Measurements from ENCODE around the gene EMC7. TPM values are rescaled to one million over a fixed set of nuclear protein-coding genes. Genes with fewer than 3 reads are reported as not detected.

The EMC7 gene
- total RNA-seq, 1 experiment from 2014 or later, result 55.6 TPM

DNA sequence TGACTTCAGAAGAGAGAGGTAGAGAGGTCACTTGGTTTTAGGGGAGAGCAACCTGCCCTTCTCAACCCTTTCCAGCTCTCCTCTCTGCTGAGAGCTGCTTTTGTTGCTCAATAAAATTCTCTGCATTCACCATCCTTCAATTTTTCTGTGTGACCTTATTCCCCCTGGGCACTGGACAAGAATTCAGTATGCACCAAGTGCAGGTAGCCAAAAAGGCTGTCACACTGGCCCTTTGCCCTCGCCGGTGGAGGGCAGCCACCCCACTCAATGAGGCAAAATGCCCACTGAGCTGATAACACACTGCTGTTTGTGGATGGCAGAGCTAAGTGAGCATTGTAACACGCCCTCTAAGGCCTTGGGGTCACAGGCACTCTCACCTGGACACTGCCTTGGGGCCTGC, 13.1 kb upstream of the EMC7 start:
- H4K8ac ChIP-seq (replicated peaks; ENCODE audit: insufficient read length, low read depth, low read length), result no peak overlapping the region
- no peaks in the 10 kb centered on the region for H3K4me1 ChIP-seq (ENCODE audit: insufficient read depth, low read length)
- no peak overlapping the region for H4K5ac ChIP-seq (ENCODE audit: insufficient read length, low read depth, low read length)
- WGBS (ENCODE audit: extremely low coverage, insufficient read length, low lambda C conversion rate), result no CpG with 5 or more reads among the region's 3 CpGs
- no peak for DNase-seq
- H3K36me3 Mint-ChIP-seq (ENCODE audit: insufficient read depth in 1 of 3, low read depth in 3 of 3), result no peaks in the 10 kb centered on the region
- no peak overlapping the region for H3K14ac ChIP-seq (ENCODE audit: insufficient read depth, low read length)
- no peaks in the 10 kb centered on the region for H3K27me3 ChIP-seq (ENCODE audit: insufficient read depth, low read length)
- no peaks in the 10 kb centered on the region for H3K9me3 Mint-ChIP-seq
- H2AFZ ChIP-seq (ENCODE audit: low read length), result no peak overlapping the region
- no peak overlapping the region for H3K56ac ChIP-seq (ENCODE audit: insufficient read length, low read depth, low read length)
- no peak overlapping the region for H3K4me3 Mint-ChIP-seq
- no peak overlapping the region for H3K27ac ChIP-seq (ENCODE audit: insufficient read length, low read depth, low read length)
- no peaks in the 10 kb centered on the region for H3K9me3 ChIP-seq (ENCODE audit: control insufficient read depth, low read depth, low read length)
- H3K4me1 Mint-ChIP-seq, result peaks cover 5 to 7% of the 10 kb centered on the region in 2 experiments
- H3K27ac Mint-ChIP-seq, result no peak overlapping the region
- no peaks in the 10 kb centered on the region for H3K79me1 ChIP-seq (ENCODE audit: insufficient read depth, low read depth, low read length, poor library complexity, severe bottlenecking)
- H3K23ac ChIP-seq (ENCODE audit: insufficient read length, low read depth, low read length), result no peak overlapping the region
- no peak overlapping the region for H2AK5ac ChIP-seq (ENCODE audit: insufficient read length, low read length)
- no peak overlapping the region for H3K4me2 ChIP-seq (ENCODE audit: insufficient read depth, insufficient read length, low read length)
- TF ChIP-seq, protein P1, sequence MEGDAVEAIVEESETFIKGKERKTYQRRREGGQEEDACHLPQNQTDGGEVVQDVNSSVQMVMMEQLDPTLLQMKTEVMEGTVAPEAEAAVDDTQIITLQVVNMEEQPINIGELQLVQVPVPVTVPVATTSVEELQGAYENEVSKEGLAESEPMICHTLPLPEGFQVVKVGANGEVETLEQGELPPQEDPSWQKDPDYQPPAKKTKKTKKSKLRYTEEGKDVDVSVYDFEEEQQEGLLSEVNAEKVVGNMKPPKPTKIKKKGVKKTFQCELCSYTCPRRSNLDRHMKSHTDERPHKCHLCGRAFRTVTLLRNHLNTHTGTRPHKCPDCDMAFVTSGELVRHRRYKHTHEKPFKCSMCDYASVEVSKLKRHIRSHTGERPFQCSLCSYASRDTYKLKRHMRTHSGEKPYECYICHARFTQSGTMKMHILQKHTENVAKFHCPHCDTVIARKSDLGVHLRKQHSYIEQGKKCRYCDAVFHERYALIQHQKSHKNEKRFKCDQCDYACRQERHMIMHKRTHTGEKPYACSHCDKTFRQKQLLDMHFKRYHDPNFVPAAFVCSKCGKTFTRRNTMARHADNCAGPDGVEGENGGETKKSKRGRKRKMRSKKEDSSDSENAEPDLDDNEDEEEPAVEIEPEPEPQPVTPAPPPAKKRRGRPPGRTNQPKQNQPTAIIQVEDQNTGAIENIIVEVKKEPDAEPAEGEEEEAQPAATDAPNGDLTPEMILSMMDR (conservative IDR thresholded peaks at IDR 0.05), result no peak
- no peak overlapping the region for H3K9ac ChIP-seq (ENCODE audit: extremely low read depth, insufficient read length, low read length)
- no peak overlapping the region for H2BK15ac ChIP-seq (ENCODE audit: low read depth, low read length)
- H3K4ac ChIP-seq (ENCODE audit: low read depth, low read length), result no peak overlapping the region
- no peaks in the 10 kb centered on the region for H3K23me2 ChIP-seq (ENCODE audit: insufficient read length, low read depth, low read length, poor library complexity, severe bottlenecking)
- no peak overlapping the region for H2BK120ac ChIP-seq (ENCODE audit: low read depth, low read length, poor library complexity, severe bottlenecking)
- H3K79me2 ChIP-seq (ENCODE audit: insufficient read depth, low read length), result no peaks in the 10 kb centered on the region
- no peak overlapping the region for H4K91ac ChIP-seq (ENCODE audit: insufficient read length, low read depth, low read length)
- H2BK12ac ChIP-seq (ENCODE audit: insufficient read length, low read depth, low read length), result no peak overlapping the region
- H2BK5ac ChIP-seq (ENCODE audit: insufficient read length, low read length), result no peak overlapping the region
- no peaks in the 10 kb centered on the region for H4K20me1 ChIP-seq (ENCODE audit: control insufficient read depth, insufficient read depth, insufficient read length)
- no peaks in the 10 kb centered on the region; the same call in none of the 2 replicates for H3K27me3 Mint-ChIP-seq (ENCODE audit: low read depth)
- H2BK20ac ChIP-seq (ENCODE audit: low read depth, low read length, poor library complexity, severe bottlenecking), result no peak overlapping the region
- no peak overlapping the region for H3T11ph ChIP-seq (ENCODE audit: low read length)
- H3K18ac ChIP-seq (ENCODE audit: insufficient read length, low read depth, low read length), result no peak overlapping the region

All from H9 (cell line).